Transverse colon (tissue), 4 donors: ENCODE measurements around the gene SNAP91. TPM values are rescaled to one million over a fixed set of nuclear protein-coding genes. Genes with fewer than 3 reads are reported as not detected.

ENCODE experiments used
- DNase-seq: peaks from one replicate; pipeline ENCODE4 v3.0.0-alpha.2; 2019
- H3K27ac ChIP-seq, 4 donors: fragments of 200-600 bp; sonication (generic); 2 replicates each; pipeline ENCODE4 v1.5.1; 2016 to 2018; ENCODE audit warnings: inconsistent platforms in 4 of 4
- H3K27me3 ChIP-seq: fragments of 200-600 bp; sonication (generic); 2 replicates; pipeline ENCODE4 v1.5.1; 2017; ENCODE audit warnings: inconsistent platforms
- H3K36me3 ChIP-seq, 4 donors: fragments of 200-600 bp; sonication (generic); 2 replicates each; pipeline ENCODE4 v1.5.1; 2017 to 2019; ENCODE audit warnings: inconsistent platforms in 4 of 4
- H3K4me1 ChIP-seq, 4 donors: fragments of 200-600 bp; sonication (generic); 2 replicates each; pipeline ENCODE4 v1.5.1; 2017 to 2020; ENCODE audit warnings: inconsistent platforms in 4 of 4
- H3K4me3 ChIP-seq, 4 donors: fragments of 200-600 bp; sonication (generic); 1 replicate in 1 of 4; 2 replicates in 3 of 4; pipeline versions ENCODE4 v1.5.1 to v1.6.1; 2017 to 2019; ENCODE audit warnings: inconsistent platforms in 4 of 4
- H3K9me3 ChIP-seq, 2 donors: fragments of 200-600 bp; sonication (generic); 2 replicates each; pipeline ENCODE4 v1.5.1; 2017 to 2019; ENCODE audit warnings: inconsistent platforms in 2 of 2
- EP300 ChIP-seq: sonication (generic); formaldehyde crosslinking; IDR thresholded peaks from one replicate; pipeline ENCODE4 v1.6.1; 2017; ENCODE audit warnings: antibody characterized with exemption, low read depth
- POLR2A ChIP-seq: fragments of 450-650 bp; IDR thresholded peaks from one replicate; pipeline ENCODE4 v1.6.1; 2016; ENCODE audit warnings: antibody characterized with exemption, mild to moderate bottlenecking, moderate library complexity
- POLR2AphosphoS5 ChIP-seq, 3 donors: sonication (generic); formaldehyde crosslinking; IDR thresholded peaks; one replicate each; pipeline ENCODE4 v1.6.1; 2016; ENCODE audit warnings: antibody characterized with exemption in 3 of 3
- WGBS, 2 donors: methylation state at CpG; one replicate each; pipeline ENCODE4 v1.1.5; 2018; ENCODE audit warnings: low coverage in 1 of 2; 5-methylcytosine and 5-hydroxymethylcytosine counted together
- in situ Hi-C, 4 donors: fragments of 200-750 bp; cut with MboI; loops; one replicate each; pipeline versions ENCODE4 v1.15.0 to v1.15.1; 2017; ENCODE audit warnings: low sequenced_read_pairs in 3 of 4, low pct_ligation_motif_present in 1 of 4, low pct_unique_long_range_greater_than_20kb in 1 of 4
- intact Hi-C: fragments of 100-400 bp; cut with DNase I; formaldehyde crosslinking; loops from one replicate; pipeline ENCODE4 v1.15.1; 2023; ENCODE audit warnings: low total_unique reads
- total RNA-seq, 4 donors: library from RNA; depleted of rRNA; stranded (reverse); fragments of >200 nt; gene quantifications; one replicate each; pipeline ENCODE4 v1.1.0, GENCODE V29; 2016
- TF ChIP-seq, protein P1 (sequence below), 5 experiments: fragments of 200-600 bp in 3 of 5; fragments of 450-650 bp in 2 of 5; sonication (generic) in 3 of 5; IDR thresholded peaks; 1 replicate in 2 of 5; 2 replicates in 3 of 5; pipeline ENCODE4 v1.5.1; 2016 to 2017; ENCODE audit warnings: antibody characterized with exemption in 5 of 5, inconsistent platforms in 3 of 5, mild to moderate bottlenecking in 2 of 5, moderate library complexity in 1 of 5

SNAP91 gene
- total RNA-seq, 4 donors from 2014 or later: 0.95 to 3.8 (median 1.5) TPM; not detected in 1

DNA sequence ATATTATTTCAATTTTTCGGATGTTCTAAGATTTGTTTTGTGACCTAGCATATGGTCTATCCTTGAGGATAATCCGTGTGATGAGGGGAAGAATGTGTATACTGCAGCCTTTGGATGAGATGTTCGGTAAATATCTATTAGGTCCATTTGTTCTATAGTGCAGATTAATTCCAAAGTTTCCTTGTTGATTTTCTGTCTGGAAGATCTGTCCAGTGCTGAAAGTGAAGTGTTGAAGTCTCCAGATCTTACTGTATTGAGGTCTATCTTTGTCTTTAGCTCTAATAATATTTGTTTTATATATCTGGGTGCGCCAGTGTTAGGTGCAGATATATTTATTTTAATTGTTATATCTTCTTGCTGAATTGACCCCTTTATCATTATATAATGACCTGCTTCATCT is 32.2 kb upstream of the SNAP91 start:
- WGBS, 2 donors: 66 to 77% methylated on average over 2 to 4 of the region's 4 CpGs
- in situ Hi-C loops: no loop called here

DNA sequence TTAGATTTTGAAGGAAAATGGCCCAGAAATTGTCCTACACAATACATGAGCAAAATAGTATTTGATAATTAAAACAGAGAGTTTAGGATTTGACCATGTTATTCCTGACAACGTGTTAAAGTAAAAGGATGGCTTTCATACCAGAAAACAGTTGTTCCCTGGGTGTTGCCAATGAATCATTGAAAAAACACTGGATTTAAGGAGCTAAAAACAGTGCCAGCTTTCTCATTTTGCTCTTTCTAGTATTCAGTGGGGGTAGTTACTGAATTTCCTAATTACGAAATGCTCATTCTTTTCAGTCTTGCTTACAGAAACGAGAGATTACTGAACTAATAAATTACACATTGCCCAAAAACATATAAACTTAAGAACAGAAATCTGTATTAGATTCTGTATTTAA is 26.6 kb upstream of the SNAP91 start:
- intact Hi-C loops: no loop called here
- WGBS, 2 donors: 69 to 75% methylated on average over 3 of the region's 3 CpGs

More for the DNA sequence above, 32.2 kb upstream of the SNAP91 start:
- intact Hi-C loops: loop anchor here (5.0 kb wide), 1 partner anchor 1456 kb away; no protein-coding TSS in a partner anchor
- TF ChIP-seq POLR2AphosphoS5 (IDR thresholded peaks at IDR 0.05) (no peak), POLR2A (no peak), EP300 (no peak)
- TF ChIP-seq, protein P1, sequence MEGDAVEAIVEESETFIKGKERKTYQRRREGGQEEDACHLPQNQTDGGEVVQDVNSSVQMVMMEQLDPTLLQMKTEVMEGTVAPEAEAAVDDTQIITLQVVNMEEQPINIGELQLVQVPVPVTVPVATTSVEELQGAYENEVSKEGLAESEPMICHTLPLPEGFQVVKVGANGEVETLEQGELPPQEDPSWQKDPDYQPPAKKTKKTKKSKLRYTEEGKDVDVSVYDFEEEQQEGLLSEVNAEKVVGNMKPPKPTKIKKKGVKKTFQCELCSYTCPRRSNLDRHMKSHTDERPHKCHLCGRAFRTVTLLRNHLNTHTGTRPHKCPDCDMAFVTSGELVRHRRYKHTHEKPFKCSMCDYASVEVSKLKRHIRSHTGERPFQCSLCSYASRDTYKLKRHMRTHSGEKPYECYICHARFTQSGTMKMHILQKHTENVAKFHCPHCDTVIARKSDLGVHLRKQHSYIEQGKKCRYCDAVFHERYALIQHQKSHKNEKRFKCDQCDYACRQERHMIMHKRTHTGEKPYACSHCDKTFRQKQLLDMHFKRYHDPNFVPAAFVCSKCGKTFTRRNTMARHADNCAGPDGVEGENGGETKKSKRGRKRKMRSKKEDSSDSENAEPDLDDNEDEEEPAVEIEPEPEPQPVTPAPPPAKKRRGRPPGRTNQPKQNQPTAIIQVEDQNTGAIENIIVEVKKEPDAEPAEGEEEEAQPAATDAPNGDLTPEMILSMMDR (IDR thresholded peaks at IDR 0.05): no peak
- no peaks in the 10 kb centered on the region for H3K9me3 ChIP-seq
- H3K27me3 ChIP-seq: no peaks in the 10 kb centered on the region
- no peak for DNase-seq
- no peak overlapping the region for H3K4me3 ChIP-seq
- no peak overlapping the region for H3K27ac ChIP-seq
- H3K36me3 ChIP-seq: no peaks in the 10 kb centered on the region
- H3K4me1 ChIP-seq: no peaks in the 10 kb centered on the region

DNA sequence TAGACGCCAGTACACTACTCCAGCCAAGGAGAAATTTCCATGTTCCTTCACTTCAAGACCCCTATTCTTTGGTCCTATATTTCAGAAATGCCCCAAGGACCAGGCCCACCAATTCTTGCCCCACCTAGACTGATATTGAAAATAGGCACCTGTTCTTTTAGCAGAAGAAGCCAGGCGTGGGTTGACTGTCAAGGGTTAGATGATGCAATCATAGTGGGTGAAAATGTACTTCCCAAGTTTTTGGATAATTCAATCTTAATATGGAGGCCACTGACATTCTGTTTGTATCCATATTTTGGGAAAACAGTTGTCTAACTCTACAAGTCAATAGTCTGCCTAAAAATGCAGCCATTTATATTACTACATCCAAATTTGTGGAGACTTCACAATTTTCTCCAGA is 21.0 kb upstream of the SNAP91 start:
- 76% methylated on average over 2 of the region's 2 CpGs; no CpG with 5 or more reads in 1 of the 2 donors for WGBS, 2 donors
- in situ Hi-C loops: no loop called here
- no peak for DNase-seq
- Histone ChIP-seq H3K4me3 (no peak overlapping the region), H3K27me3 (no peaks in the 10 kb centered on the region), H3K4me1 (no peaks in the 10 kb centered on the region), H3K9me3 (no peaks in the 10 kb centered on the region), H3K36me3 (no peaks in the 10 kb centered on the region), H3K27ac (no peak overlapping the region)
- intact Hi-C loops: no loop called here
- TF ChIP-seq POLR2AphosphoS5 (IDR thresholded peaks at IDR 0.05) (no peak), POLR2A (no peak), EP300 (no peak)
- TF ChIP-seq, protein P1 (IDR thresholded peaks at IDR 0.05): no peak

More for the DNA sequence above, 26.6 kb upstream of the SNAP91 start:
- Histone ChIP-seq H3K9me3 (no peaks in the 10 kb centered on the region), H3K27me3 (no peaks in the 10 kb centered on the region), H3K4me1 (no peaks in the 10 kb centered on the region), H3K4me3 (no peak overlapping the region), H3K36me3 (no peaks in the 10 kb centered on the region), H3K27ac (no peak overlapping the region)
- no peak for TF ChIP-seq POLR2A
- TF ChIP-seq EP300: no peak
- TF ChIP-seq POLR2AphosphoS5 (IDR thresholded peaks at IDR 0.05): no peak
- TF ChIP-seq, protein P1 (IDR thresholded peaks at IDR 0.05): no peak
- in situ Hi-C loops: no loop called here
- no peak for DNase-seq

DNA sequence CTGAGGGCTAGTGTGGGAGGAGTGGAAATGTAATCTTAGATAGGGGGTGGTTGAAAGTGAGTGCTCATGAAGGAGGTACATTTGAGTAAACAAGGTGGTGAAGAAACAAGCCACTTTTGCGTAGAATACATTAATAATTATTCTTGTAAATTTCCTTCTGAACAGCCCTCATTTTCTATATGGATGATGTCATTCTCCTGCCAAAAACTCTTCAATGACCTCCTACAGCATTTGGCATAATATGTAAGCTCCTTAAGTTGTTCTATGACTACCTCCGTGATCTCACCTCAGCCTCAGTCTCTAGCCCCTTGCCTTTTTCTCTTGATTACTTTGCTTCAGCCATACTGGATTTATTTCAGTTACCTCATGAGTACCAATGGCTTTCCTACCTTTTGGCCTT is 14.0 kb upstream of the SNAP91 start:
- in situ Hi-C loops (no loop called here), intact Hi-C loops (no loop called here)
- Histone ChIP-seq H3K27me3 (no peaks in the 10 kb centered on the region), H3K4me1 (no peaks in the 10 kb centered on the region), H3K9me3 (no peaks in the 10 kb centered on the region), H3K36me3 (no peaks in the 10 kb centered on the region), H3K27ac (no peak overlapping the region), H3K4me3 (no peak overlapping the region)
- no peak for DNase-seq
- TF ChIP-seq, protein P1 (IDR thresholded peaks at IDR 0.05): no peak
- no peak for TF ChIP-seq POLR2AphosphoS5 (IDR thresholded peaks at IDR 0.05)
- TF ChIP-seq EP300: no peak
- no peak for TF ChIP-seq POLR2A
- WGBS, 2 donors: 89 to 92% methylated on average over 2 of the region's 2 CpGs
